ENCODE results near the gene SAMD9L.

Gene SAMD9L

DNA sequence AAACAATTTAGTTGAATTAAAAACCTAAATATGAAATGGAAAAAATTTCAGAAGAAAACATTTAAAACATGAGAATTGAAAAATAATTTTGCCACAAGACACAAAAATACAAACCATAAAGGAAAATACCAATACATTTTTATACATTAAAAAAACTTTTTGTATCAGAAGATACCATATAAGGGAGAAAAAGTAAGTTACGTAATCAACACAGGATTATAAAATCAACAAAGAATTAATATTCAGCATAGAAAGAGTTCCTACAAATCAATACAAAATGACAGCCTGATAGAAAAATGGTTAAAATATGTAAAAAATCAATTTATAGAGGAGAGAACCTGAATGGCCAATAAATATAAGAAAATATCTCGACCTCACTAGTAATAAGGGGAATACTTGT lies 16.6 kb upstream of the SAMD9L start:
- TF ChIP-seq, protein P1, sequence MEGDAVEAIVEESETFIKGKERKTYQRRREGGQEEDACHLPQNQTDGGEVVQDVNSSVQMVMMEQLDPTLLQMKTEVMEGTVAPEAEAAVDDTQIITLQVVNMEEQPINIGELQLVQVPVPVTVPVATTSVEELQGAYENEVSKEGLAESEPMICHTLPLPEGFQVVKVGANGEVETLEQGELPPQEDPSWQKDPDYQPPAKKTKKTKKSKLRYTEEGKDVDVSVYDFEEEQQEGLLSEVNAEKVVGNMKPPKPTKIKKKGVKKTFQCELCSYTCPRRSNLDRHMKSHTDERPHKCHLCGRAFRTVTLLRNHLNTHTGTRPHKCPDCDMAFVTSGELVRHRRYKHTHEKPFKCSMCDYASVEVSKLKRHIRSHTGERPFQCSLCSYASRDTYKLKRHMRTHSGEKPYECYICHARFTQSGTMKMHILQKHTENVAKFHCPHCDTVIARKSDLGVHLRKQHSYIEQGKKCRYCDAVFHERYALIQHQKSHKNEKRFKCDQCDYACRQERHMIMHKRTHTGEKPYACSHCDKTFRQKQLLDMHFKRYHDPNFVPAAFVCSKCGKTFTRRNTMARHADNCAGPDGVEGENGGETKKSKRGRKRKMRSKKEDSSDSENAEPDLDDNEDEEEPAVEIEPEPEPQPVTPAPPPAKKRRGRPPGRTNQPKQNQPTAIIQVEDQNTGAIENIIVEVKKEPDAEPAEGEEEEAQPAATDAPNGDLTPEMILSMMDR (IDR thresholded peaks at IDR 0.05; ENCODE audit: control extremely low read depth, extremely low read depth, low read depth, missing control alignments) = no peak
- CTCF ChIA-PET = interaction anchor here (1.7 kb wide), 1 partner anchor 20 kb away, joined by 4 read pairs; no protein-coding TSS in a partner anchor
- POLR2A ChIA-PET = no interaction called here
- DNase-seq (ENCODE audit: extremely low spot score) = no peak

DNA sequence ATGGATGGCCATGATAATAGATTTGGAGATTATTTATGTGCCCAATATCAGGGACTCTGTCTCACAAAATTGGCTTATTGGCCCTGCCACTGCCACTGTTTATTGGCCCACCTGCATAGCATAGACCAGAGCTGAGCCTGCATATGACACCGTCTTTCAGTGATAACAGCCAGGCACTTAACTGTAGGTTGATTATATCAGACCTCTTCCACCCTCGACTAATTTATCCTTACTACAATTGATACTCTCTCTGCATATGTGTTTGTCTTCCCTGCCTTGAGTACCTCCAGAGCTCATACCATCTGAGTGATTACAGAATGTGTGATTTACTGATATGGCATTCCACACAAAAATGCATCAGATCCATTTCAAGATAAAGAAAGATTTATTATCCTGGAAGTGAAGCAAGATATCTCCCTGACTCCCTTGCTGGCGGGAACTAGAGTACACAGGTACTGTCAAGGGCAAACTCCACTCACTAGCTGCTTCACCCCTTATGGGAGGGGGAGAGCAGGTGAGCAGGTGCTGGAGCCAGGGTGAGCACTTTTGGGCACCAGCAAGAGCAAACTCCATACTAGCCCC lies 13.1 kb upstream of the SAMD9L start:
- DNase-seq (ENCODE audit: extremely low spot score) = no peak
- TF ChIP-seq, protein P1 (IDR thresholded peaks at IDR 0.05; ENCODE audit: control extremely low read depth, extremely low read depth, low read depth, missing control alignments) = no peak
- ChIA-PET POLR2A (no interaction called here), CTCF (interaction anchor here (1.7 kb wide), 1 partner anchor 9 kb away, joined by 5 read pairs; no protein-coding TSS in a partner anchor)

DNA sequence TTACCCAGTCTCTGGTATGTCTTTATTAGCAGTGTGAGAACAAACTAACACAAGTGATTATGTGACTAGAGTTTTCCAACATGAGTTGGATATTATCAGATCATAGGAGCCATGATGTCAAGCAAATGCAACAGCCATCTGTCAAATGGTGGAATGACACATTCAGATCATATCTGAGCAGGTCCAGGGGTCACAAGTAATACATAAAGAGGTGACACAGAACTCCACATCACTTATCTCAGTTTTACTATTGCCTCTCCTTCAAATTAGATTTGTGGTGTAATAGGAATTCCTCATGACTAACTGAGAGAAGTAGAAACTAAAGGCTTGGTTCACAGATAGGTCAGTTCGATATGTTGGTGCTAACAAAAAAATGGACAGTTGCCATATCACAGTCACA lies 12.2 kb upstream of the SAMD9L start:
- DNase-seq (ENCODE audit: extremely low spot score) = no peak
- TF ChIP-seq, protein P1 (IDR thresholded peaks at IDR 0.05; ENCODE audit: control extremely low read depth, extremely low read depth, low read depth, missing control alignments) = no peak
- ChIA-PET CTCF (interaction anchor here (1.7 kb wide), 1 partner anchor 9 kb away, joined by 5 read pairs; no protein-coding TSS in a partner anchor), POLR2A (no interaction called here)

DNA sequence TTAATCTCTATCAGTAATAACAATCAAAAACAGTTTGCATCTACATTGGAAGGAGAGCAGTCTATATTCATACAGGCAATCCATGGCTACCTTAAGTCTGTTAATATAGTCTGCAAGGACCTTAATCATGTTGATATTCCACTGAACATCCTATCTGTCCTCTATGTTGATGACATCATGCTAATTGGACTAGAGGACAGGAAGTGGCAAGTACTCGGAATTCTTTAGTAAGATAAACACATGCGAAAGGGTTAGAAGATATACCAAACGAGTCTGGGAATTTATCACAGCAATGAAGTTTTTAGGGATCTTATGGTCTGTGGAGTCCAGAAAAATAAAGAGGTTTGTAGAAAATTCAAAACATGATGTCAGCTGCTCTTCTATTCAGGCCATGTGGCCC lies 11.3 kb upstream of the SAMD9L start:
- ChIA-PET POLR2A (no interaction called here), CTCF (interaction anchor here (1.0 kb wide), 1 partner anchor 27 kb away, joined by 3 read pairs; no protein-coding TSS in a partner anchor)
- no peak for DNase-seq (ENCODE audit: extremely low spot score)
- TF ChIP-seq, protein P1 (IDR thresholded peaks at IDR 0.05; ENCODE audit: control extremely low read depth, extremely low read depth, low read depth, missing control alignments) = no peak

DNA sequence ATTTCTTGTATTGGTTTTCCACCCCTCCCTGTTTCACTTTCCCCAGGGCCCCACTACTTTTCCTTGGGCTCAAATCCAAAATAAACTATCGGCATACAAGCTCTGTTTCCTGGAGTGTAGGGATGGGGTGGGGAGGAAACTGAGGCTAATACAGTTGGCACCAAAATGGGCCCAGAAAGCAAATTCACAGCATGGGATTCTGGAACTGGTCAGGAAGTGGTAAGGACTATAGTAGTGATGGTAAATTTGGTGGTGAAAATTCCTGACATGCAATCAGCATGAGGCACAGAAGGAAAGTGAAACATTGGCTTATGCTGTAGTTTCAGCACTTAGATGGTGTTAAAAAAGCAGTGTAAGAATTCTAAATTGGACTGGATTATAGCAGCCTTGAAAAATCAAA lies 8.7 kb upstream of the SAMD9L start:
- ChIA-PET POLR2A (no interaction called here), CTCF (interaction anchor here (1.1 to 1.8 kb wide), 3 partner anchors 13 to 28 kb away, joined by 3 to 4 read pairs (median 4); no protein-coding TSS in a partner anchor)
- TF ChIP-seq, protein P1 (IDR thresholded peaks at IDR 0.05; ENCODE audit: control extremely low read depth, extremely low read depth, low read depth, missing control alignments) = no peak
- DNase-seq (ENCODE audit: extremely low spot score) = no peak

DNA sequence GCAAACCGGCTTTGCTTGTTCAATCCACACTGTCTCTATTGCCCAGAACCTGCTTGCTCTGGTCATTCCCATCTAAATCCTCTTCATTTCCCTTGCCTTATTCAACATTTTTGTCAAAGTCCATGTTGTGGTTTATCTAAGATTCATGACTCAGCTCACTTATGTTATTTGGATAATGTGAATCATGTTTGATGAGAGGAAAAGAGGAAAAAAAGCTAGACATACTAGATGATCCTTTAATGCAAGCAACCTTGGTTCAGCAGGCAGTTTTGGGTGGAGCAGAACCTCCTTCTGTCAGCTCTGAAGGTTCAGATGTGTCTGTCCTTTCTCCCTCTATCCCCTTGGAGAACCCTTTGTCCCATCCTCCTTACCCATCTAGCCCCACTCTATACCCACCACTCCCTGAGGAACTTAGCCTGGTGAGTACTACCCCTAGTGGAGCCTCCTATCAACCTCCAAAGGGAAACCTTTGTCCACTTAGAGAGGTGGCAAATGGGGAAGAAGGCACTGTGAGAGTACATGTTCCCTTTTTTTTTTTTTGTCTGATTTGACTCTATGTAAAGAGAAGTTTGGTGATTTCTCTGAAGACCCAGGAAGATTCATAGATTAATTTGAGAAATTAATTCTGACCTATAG lies 2.1 kb upstream of the SAMD9L start:
- TF ChIP-seq, protein P1 (IDR thresholded peaks at IDR 0.05; ENCODE audit: control extremely low read depth, extremely low read depth, low read depth, missing control alignments) = no peak
- ChIA-PET POLR2A (no interaction called here), CTCF (interaction anchor here (0.9 to 1.3 kb wide), 2 partner anchors 21 to 73 kb away, joined by 3 read pairs; no protein-coding TSS in a partner anchor)
- DNase-seq (ENCODE audit: extremely low spot score) = no peak

Data from GM10248 (cell line).